Panc1 (cell line): ENCODE data around the gene ZNF32. TPM values are rescaled to one million over a fixed set of nuclear protein-coding genes. Genes with fewer than 3 reads are reported as not detected.

Experiments
- ATAC-seq: fragments of 200-7000 bp; cut with Tn5 transposase; 2 replicates; pipeline ENCODE4 v1.9.1; 2020; ENCODE audit warnings: mild to moderate bottlenecking, moderate library complexity
- BruUV-seq: library from RNA; stranded (reverse); fragments of 400-500 nt; replicated peaks from 2 replicates; lab custom pipeline; 2021; lab: Mats Ljungman, UMichigan
- CTCF ChIA-PET: fragments of 300-600 bp; sonication (Branson Sonifier 250); formaldehyde crosslinking; loops from one replicate; lab custom pipeline; 2022; ENCODE audit warnings: antibody characterized with exemption; lab: Charles Lee
- POLR2A ChIA-PET: fragments of 300-600 bp; sonication (Branson Sonifier 250); formaldehyde crosslinking; loops from one replicate; lab custom pipeline; 2022; ENCODE audit warnings: antibody characterized with exemption; lab: Charles Lee
- DNase-seq: peaks from one replicate; pipeline ENCODE4 v3.0.0-alpha.2; 2010; ENCODE audit warnings: low read depth, low spot score
- H3K27ac ChIP-seq: 2 replicates; pipeline ENCODE4 v1.5.1; 2011; ENCODE audit warnings: mild to moderate bottlenecking, low read length, inconsistent platforms
- H3K27me3 ChIP-seq: fragments of 200-500 bp; sonication (Bioruptor generic); 2 replicates; pipeline ENCODE4 v1.6.0; 2014; ENCODE audit warnings: low read length, inconsistent platforms; ENCODE audit not compliant: control insufficient read depth, insufficient read depth
- H3K36me3 ChIP-seq: fragments of 200-500 bp; sonication (Bioruptor generic); 2 replicates; pipeline ENCODE4 v1.5.1; 2014; ENCODE audit warnings: inconsistent platforms, mild to moderate bottlenecking, low read length, moderate library complexity; ENCODE audit not compliant: control insufficient read depth, insufficient read depth
- H3K4me1 ChIP-seq: 2 replicates; pipeline ENCODE4 v1.5.1; 2011; ENCODE audit warnings: inconsistent platforms, mild to moderate bottlenecking, low read length, moderate library complexity; ENCODE audit not compliant: control insufficient read depth, insufficient read depth
- H3K4me3 ChIP-seq, 2 experiments: 2 replicates each; pipeline ENCODE4 v1.5.1; 2011 to 2012; ENCODE audit warnings: low read depth in 2 of 2, low read length in 2 of 2, mild to moderate bottlenecking in 2 of 2, inconsistent platforms in 1 of 2, moderate library complexity in 1 of 2
- H3K9me3 ChIP-seq: fragments of 200-500 bp; sonication (Bioruptor generic); 2 replicates; pipeline ENCODE4 v1.5.1; 2014; ENCODE audit warnings: low read depth, mild to moderate bottlenecking, inconsistent platforms, low read length, moderate library complexity; ENCODE audit not compliant: control insufficient read depth, insufficient read depth
- POLR2AphosphoS5 ChIP-seq: IDR thresholded peaks from 2 replicates; pipeline ENCODE4 v1.6.1; 2012; ENCODE audit warnings: mild to moderate bottlenecking, low read depth, low read length, moderate library complexity
- SIN3A ChIP-seq: IDR thresholded peaks from 2 replicates; pipeline ENCODE4 v1.6.1; 2012; ENCODE audit warnings: low read depth, mild to moderate bottlenecking, low read length, moderate library complexity, borderline replicate concordance; ENCODE audit not compliant: insufficient read depth
- TCF7L2 ChIP-seq: IDR thresholded peaks from 2 replicates; pipeline ENCODE4 v1.6.1; 2011; ENCODE audit warnings: mild to moderate bottlenecking, low read depth, low read length, inconsistent platforms
- in situ Hi-C: cut with HindIII; loops from 2 replicates; pipeline ENCODE4 v1.10.0; 2016; ENCODE audit warnings: low sequenced_read_pairs, low pct_unique_long_range_greater_than_20kb
- intact Hi-C: fragments of 100-400 bp; cut with micrococcal nuclease; formaldehyde crosslinking; loops from one replicate; pipeline ENCODE4 v1.10.0; 2022; ENCODE audit not compliant: unreplicated experiment
- total RNA-seq: library from RNA; stranded (reverse); gene quantifications from one replicate; pipeline ENCODE4 v1.2.1, GENCODE V29; 2021; ENCODE audit not compliant: unreplicated experiment
- TF ChIP-seq, protein P1 (sequence below), 2 experiments: IDR thresholded peaks; 2 replicates each; pipeline ENCODE4 v1.6.1; 2011 to 2012; ENCODE audit warnings: low read depth in 2 of 2, control low read depth in 1 of 2, low read length in 1 of 2, mild to moderate bottlenecking in 1 of 2, moderate library complexity in 1 of 2; ENCODE audit not compliant: insufficient read depth in 1 of 2
- TF ChIP-seq, protein P2 (sequence below): fragments of 450-650 bp; IDR thresholded peaks from 2 replicates; pipeline ENCODE4 v1.5.1; 2017; ENCODE audit warnings: mild to moderate bottlenecking

Gene ZNF32
- total RNA-seq, 1 experiment from 2014 or later, result 35.6 TPM

- Histone ChIP-seq H3K27me3 (peaks cover 8% of the 10 kb centered on the region), H3K27ac (peak overlapping the region; percentile 70), H3K4me3 (peak overlapping the region; percentile 62 to 91), H3K9me3 (no peaks in the 10 kb centered on the region), H3K4me1 (no peaks in the 10 kb centered on the region), H3K36me3 (no peaks in the 10 kb centered on the region)
- BruUV-seq, result no TSS peak
- peak; percentile 90 for ATAC-seq
- ChIA-PET CTCF (interaction anchor here (0.5 to 1.1 kb wide), 6 partner anchors 310 to 927 kb away, joined by 4 to 9 read pairs (median 6); partner anchors contain the start of gene CXCL12), POLR2A (interaction anchor here (0.6 kb wide), 1 partner anchor 29 kb away, joined by 3 read pairs; no protein-coding TSS in a partner anchor)
- no peak for TF ChIP-seq TCF7L2
- TF ChIP-seq, protein P1, sequence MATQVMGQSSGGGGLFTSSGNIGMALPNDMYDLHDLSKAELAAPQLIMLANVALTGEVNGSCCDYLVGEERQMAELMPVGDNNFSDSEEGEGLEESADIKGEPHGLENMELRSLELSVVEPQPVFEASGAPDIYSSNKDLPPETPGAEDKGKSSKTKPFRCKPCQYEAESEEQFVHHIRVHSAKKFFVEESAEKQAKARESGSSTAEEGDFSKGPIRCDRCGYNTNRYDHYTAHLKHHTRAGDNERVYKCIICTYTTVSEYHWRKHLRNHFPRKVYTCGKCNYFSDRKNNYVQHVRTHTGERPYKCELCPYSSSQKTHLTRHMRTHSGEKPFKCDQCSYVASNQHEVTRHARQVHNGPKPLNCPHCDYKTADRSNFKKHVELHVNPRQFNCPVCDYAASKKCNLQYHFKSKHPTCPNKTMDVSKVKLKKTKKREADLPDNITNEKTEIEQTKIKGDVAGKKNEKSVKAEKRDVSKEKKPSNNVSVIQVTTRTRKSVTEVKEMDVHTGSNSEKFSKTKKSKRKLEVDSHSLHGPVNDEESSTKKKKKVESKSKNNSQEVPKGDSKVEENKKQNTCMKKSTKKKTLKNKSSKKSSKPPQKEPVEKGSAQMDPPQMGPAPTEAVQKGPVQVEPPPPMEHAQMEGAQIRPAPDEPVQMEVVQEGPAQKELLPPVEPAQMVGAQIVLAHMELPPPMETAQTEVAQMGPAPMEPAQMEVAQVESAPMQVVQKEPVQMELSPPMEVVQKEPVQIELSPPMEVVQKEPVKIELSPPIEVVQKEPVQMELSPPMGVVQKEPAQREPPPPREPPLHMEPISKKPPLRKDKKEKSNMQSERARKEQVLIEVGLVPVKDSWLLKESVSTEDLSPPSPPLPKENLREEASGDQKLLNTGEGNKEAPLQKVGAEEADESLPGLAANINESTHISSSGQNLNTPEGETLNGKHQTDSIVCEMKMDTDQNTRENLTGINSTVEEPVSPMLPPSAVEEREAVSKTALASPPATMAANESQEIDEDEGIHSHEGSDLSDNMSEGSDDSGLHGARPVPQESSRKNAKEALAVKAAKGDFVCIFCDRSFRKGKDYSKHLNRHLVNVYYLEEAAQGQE (IDR thresholded peaks at IDR 0.05; ENCODE audit: insufficient read depth in 1 of 2, low read depth in 2 of 2, low read length in 1 of 2), result no peak
- TF ChIP-seq, protein P2, sequence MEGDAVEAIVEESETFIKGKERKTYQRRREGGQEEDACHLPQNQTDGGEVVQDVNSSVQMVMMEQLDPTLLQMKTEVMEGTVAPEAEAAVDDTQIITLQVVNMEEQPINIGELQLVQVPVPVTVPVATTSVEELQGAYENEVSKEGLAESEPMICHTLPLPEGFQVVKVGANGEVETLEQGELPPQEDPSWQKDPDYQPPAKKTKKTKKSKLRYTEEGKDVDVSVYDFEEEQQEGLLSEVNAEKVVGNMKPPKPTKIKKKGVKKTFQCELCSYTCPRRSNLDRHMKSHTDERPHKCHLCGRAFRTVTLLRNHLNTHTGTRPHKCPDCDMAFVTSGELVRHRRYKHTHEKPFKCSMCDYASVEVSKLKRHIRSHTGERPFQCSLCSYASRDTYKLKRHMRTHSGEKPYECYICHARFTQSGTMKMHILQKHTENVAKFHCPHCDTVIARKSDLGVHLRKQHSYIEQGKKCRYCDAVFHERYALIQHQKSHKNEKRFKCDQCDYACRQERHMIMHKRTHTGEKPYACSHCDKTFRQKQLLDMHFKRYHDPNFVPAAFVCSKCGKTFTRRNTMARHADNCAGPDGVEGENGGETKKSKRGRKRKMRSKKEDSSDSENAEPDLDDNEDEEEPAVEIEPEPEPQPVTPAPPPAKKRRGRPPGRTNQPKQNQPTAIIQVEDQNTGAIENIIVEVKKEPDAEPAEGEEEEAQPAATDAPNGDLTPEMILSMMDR, result no peak
- TF ChIP-seq POLR2AphosphoS5, result no peak
- no peak for TF ChIP-seq SIN3A
- DNase-seq, result no peak
- in situ Hi-C loops (no loop called here), intact Hi-C loops (no loop called here)
These were observed 40.9 kb upstream of the ZNF32 start for GRCh38 chr10:43689618-43689954.

DNA sequence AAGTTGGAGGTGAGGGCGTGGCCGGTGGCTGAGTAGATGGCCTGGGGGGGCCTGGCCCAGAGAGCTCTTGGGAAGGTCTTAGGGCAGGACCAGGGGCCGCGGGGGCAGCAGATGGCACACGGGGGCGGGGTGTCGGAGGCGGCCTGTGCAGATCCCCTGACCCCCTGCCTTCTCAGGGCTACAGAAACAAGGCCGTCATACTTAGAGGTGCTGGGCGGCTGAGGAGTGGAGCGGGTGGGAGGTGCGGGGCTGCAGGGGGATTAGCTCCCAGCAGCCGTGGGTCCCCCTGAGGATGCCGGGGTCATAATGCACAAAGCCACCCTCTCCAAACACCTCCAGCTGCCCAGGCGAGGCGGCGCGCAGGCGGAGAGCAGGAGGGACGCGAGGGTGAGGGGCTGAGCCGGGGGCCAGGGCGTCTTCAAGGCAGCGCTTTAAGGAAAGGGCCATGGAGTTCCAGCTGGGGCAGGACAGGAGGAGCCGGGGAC, 40.4 kb upstream of the ZNF32 start:
- Histone ChIP-seq H3K36me3 (no peaks in the 10 kb centered on the region), H3K27me3 (peaks cover 8% of the 10 kb centered on the region), H3K9me3 (no peaks in the 10 kb centered on the region), H3K27ac (no peak overlapping the region), H3K4me1 (no peaks in the 10 kb centered on the region), H3K4me3 (peak overlapping the region; percentile 62 to 91)
- no peak for ATAC-seq
- TF ChIP-seq, protein P2, result no peak
- TF ChIP-seq, protein P1 (IDR thresholded peaks at IDR 0.05; ENCODE audit: insufficient read depth in 1 of 2, low read depth in 2 of 2, low read length in 1 of 2), result no peak
- TF ChIP-seq TCF7L2, result no peak
- in situ Hi-C loops (no loop called here), intact Hi-C loops (no loop called here)
- POLR2A ChIA-PET, result interaction anchor here (0.6 kb wide), 1 partner anchor 29 kb away, joined by 3 read pairs; no protein-coding TSS in a partner anchor
- CTCF ChIA-PET, result interaction anchor here (1.1 kb wide), 1 partner anchor 696 kb away, joined by 6 read pairs; the partner anchor contains the start of gene CXCL12
- no TSS peak for BruUV-seq
- no peak for DNase-seq
